ENCODE data around the gene FHL5. TPM values are rescaled to one million over a fixed set of nuclear protein-coding genes. Genes with fewer than 3 reads are reported as not detected.
"Not testable (repeated sequence)": the region's sequence is repeated elsewhere in the genome, so short reads cannot be mapped to it uniquely, and the experiment has no call there.

Gene FHL5
- total and polyA plus RNA-seq, 7 donors, result 0.60 to 12.7 (median 6.8) TPM; not detected in 1

DNA sequence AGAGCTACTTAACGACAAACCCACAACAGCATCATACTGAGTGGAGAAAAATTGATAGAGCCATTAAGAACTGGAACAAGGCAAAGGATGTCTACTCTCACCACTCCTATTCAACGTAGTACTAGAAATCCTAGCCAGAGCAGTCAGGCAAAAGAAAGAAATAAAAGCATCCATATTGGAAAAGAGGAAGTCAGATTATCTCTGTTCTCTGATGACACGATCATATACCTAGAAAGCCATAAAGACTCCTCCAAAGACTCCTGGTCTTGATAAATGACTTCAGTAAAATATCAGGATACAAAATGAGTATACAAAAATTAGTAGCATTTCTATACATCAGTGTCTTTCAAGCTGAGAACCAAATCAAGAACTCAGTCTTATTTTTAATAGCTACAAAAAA lies 17.0 kb upstream of the FHL5 start:
- Histone ChIP-seq H3K27me3 (no peaks in the 10 kb centered on the region), H3K27ac (no peak overlapping the region), H3K36me3 (peaks cover 0 to 100% (median 21%) of the 10 kb centered on the region in 4 donors), H3K9me3 (no peaks in the 10 kb centered on the region), H3K4me3 (no peak overlapping the region), H3K4me1 (no peaks in the 10 kb centered on the region)
- DNase-seq, result no peak
- no peak for TF ChIP-seq POLR2A (IDR thresholded peaks at IDR 0.05)
- TF ChIP-seq, protein P1, sequence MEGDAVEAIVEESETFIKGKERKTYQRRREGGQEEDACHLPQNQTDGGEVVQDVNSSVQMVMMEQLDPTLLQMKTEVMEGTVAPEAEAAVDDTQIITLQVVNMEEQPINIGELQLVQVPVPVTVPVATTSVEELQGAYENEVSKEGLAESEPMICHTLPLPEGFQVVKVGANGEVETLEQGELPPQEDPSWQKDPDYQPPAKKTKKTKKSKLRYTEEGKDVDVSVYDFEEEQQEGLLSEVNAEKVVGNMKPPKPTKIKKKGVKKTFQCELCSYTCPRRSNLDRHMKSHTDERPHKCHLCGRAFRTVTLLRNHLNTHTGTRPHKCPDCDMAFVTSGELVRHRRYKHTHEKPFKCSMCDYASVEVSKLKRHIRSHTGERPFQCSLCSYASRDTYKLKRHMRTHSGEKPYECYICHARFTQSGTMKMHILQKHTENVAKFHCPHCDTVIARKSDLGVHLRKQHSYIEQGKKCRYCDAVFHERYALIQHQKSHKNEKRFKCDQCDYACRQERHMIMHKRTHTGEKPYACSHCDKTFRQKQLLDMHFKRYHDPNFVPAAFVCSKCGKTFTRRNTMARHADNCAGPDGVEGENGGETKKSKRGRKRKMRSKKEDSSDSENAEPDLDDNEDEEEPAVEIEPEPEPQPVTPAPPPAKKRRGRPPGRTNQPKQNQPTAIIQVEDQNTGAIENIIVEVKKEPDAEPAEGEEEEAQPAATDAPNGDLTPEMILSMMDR (IDR thresholded peaks at IDR 0.05), result no peak
- no peak for TF ChIP-seq POLR2AphosphoS5 (IDR thresholded peaks at IDR 0.05)
- TF ChIP-seq EP300 (IDR thresholded peaks at IDR 0.05), result no peak
- intact Hi-C loops (cut with DNase I), result no loop called here
- 93% methylated on average over 3 of the region's 3 CpGs for WGBS, 2 donors

DNA sequence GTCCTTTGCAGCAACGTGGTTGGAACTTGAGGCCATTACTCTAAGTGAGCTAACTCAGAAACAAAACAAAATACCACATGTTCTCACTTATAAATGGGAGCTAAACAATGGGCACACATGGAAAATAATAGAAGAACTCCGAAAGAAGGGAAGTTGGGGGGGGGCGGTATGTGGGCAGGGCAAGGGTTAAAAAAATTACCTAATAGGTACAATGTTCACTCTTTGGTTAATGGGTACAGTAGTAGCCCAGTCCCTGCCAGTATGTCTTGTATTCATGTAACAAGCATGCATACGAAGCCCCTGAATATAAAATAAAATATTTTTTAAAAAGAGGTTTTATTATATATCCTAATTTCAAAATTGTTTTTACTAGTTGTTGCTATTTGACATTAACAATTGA lies 15.3 kb upstream of the FHL5 start:
- 91 to 95% methylated on average over 4 of the region's 4 CpGs for WGBS, 2 donors
- Histone ChIP-seq H3K36me3 (peaks cover 0 to 100% (median 27%) of the 10 kb centered on the region in 4 donors), H3K4me3 (no peak overlapping the region), H3K4me1 (no peaks in the 10 kb centered on the region), H3K27ac (no peak overlapping the region), H3K27me3 (no peaks in the 10 kb centered on the region), H3K9me3 (no peaks in the 10 kb centered on the region)
- no peak for DNase-seq
- no peak for TF ChIP-seq POLR2AphosphoS5 (IDR thresholded peaks at IDR 0.05)
- TF ChIP-seq EP300 (IDR thresholded peaks at IDR 0.05), result no peak
- TF ChIP-seq, protein P1 (IDR thresholded peaks at IDR 0.05), result no peak
- TF ChIP-seq POLR2A (IDR thresholded peaks at IDR 0.05), result no peak
- intact Hi-C loops (cut with DNase I), result no loop called here

DNA sequence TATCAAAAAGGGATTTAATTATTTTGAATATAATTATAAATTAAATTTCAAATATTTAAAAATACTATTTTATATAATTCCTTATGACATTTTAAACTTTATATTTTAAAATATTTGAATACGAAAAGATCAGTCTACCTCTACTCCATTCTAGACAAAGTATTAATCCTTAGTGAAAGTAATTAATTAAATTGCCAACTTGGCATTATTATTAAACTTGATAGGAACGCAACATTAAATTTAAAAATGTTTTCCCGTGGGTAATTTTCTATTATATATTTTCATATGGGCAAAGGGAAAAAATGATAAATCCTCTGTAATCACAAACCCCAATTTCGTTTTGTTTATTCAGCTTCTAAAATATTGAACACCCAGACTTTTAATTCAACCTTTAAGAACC lies 8.4 kb upstream of the FHL5 start:
- TF ChIP-seq, protein P1 (IDR thresholded peaks at IDR 0.05), result no peak
- TF ChIP-seq POLR2A (IDR thresholded peaks at IDR 0.05) (no peak), POLR2AphosphoS5 (IDR thresholded peaks at IDR 0.05) (no peak), EP300 (IDR thresholded peaks at IDR 0.05) (no peak)
- no peak overlapping the region for H3K27ac ChIP-seq
- no peaks in the 10 kb centered on the region for H3K9me3 ChIP-seq
- H3K27me3 ChIP-seq, result no peaks in the 10 kb centered on the region
- no peak overlapping the region for H3K4me3 ChIP-seq
- H3K4me1 ChIP-seq, result no peaks in the 10 kb centered on the region
- 96 to 97% methylated on average over 4 of the region's 4 CpGs for WGBS, 2 donors
- intact Hi-C loops (cut with DNase I), result no loop called here
- H3K36me3 ChIP-seq, result peaks cover 0 to 68% (median 37%) of the 10 kb centered on the region in 4 donors
- no peak for DNase-seq

DNA sequence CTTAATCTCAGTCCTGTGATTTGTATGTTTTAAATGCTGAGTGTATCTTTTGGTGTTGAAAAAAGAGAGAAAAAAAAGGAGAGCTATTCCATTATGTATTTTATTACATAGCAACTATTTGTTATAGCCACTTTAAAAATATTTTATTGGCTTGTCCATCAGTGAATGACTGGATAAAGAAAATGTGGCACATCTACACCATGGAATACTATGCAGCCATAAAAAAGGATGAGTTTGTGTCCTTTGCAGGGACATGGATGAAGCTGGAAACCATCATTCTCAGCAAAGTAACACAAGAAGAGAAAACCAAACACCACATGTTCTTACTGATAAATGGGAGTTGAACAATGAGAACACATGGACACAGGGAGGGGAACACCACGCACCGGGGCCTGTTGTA lies 3.2 kb upstream of the FHL5 start:
- DNase-seq; H3K4me3 ChIP-seq; H3K27me3 ChIP-seq; H3K27ac ChIP-seq; intact Hi-C loops (cut with DNase I); H3K9me3 ChIP-seq; H3K4me1 ChIP-seq: not testable (repeated sequence)
- peaks cover 0 to 16% (median 5%) of the 10 kb centered on the region in 4 donors for H3K36me3 ChIP-seq
- 97% methylated on average over 2 of the region's 2 CpGs for WGBS, 2 donors

DNA sequence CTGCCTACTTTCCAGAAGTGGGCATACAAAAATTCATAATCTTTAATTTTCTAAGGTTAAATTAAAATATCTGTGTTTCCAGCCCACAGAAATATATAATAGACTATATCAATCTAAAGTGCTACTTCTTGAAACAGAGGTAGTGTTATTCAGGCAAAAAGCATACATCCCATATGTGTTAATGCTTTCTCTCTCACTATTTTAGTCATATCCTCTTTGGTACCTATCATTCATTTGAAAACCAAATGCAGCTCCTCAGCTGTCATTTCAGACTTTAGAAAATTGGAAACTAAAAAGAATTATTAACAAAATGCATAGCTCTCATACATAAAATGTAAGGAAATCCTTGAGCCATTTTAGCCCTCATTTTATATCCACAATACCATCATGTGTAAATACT lies 925 bp downstream of the FHL5 start:
- no peak for DNase-seq
- Histone ChIP-seq H3K4me3 (no peak overlapping the region), H3K27me3 (no peaks in the 10 kb centered on the region), H3K36me3 (no peaks in the 10 kb centered on the region), H3K9me3 (no peaks in the 10 kb centered on the region), H3K27ac (no peak overlapping the region), H3K4me1 (no peaks in the 10 kb centered on the region)
- TF ChIP-seq POLR2A (IDR thresholded peaks at IDR 0.05), result no peak
- no peak for TF ChIP-seq POLR2AphosphoS5 (IDR thresholded peaks at IDR 0.05)
- TF ChIP-seq, protein P1 (IDR thresholded peaks at IDR 0.05), result no peak
- TF ChIP-seq EP300 (IDR thresholded peaks at IDR 0.05), result no peak
- intact Hi-C loops (cut with DNase I), result no loop called here

Measured in sigmoid colon (tissue), 7 donors.